GM12874 (cell line): ENCODE results near the gene PIP4K2A.

Experiments
- TF ChIP-seq, protein P1 (sequence below): IDR thresholded peaks from 2 replicates; pipeline ENCODE4 v1.5.1; 2011; ENCODE audit warnings: low read depth, mild to moderate bottlenecking, control low read depth, low read length, moderate library complexity; ENCODE audit not compliant: insufficient read depth

The PIP4K2A gene

GRCh38 chr10:22643775-22644174 lies 70.6 kb downstream of the PIP4K2A start:
- TF ChIP-seq, protein P1, sequence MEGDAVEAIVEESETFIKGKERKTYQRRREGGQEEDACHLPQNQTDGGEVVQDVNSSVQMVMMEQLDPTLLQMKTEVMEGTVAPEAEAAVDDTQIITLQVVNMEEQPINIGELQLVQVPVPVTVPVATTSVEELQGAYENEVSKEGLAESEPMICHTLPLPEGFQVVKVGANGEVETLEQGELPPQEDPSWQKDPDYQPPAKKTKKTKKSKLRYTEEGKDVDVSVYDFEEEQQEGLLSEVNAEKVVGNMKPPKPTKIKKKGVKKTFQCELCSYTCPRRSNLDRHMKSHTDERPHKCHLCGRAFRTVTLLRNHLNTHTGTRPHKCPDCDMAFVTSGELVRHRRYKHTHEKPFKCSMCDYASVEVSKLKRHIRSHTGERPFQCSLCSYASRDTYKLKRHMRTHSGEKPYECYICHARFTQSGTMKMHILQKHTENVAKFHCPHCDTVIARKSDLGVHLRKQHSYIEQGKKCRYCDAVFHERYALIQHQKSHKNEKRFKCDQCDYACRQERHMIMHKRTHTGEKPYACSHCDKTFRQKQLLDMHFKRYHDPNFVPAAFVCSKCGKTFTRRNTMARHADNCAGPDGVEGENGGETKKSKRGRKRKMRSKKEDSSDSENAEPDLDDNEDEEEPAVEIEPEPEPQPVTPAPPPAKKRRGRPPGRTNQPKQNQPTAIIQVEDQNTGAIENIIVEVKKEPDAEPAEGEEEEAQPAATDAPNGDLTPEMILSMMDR, result no peak

GRCh38 chr10:22643116-22643515 lies 71.3 kb downstream of the PIP4K2A start:
- TF ChIP-seq, protein P1, result no peak

DNA sequence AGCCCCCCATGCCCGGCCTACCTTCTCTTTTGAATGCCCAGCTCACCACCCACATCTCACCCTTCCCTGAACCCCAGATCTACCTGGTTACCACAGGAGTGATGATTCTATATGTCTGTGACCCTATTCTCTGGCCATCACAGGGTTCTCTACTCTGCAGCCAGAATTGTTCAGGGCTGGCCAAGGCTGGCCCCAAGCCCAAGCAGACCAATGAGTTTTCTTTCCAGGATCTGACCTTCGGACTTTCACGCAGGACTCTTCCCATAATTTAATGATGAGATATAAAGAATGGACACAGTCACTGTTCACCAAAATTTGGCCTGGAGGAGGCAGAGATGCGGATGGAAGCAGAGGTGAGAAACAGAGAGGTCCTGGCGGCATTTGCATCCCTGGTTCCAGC lies 72.6 kb downstream of the PIP4K2A start:
- TF ChIP-seq, protein P1, result no peak

DNA sequence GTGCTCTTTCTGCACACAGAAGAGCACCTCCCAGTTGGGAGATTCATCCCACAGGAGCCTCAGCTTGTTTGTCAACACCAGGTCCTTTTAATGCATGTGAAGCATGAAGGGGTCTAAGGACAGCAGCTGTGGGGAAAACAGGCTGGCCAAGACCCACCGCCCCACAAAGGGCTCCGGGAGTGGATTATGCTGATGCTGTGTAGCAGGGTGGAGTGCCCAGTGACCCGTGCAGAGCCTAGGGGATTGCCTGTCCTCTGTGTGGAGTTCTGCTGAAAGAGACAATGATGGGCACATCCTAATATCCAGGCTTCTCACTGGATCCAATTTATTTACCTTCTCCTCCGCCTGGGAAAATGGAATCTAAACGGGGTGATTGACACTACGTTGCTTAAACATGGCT lies 74.0 kb downstream of the PIP4K2A start:
- TF ChIP-seq, protein P1, result no peak

DNA sequence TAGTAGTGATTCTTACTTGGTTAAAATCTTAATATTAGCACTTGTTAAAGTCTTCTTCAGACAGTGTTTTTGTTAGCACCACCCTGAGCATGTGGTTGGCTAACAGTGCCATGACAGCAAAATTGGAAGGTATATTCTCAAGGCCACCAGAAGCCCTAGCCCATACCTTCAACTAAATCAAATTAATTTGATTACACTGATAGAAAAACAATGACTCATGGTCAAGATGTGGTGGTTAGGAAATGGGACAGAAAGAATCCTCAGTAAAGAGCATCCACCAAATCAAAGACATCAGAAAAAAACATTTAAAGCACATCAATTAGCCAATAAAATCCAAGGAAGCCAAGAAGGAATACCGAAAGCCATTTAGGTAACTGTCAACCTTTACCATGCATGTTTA lies 75.5 kb downstream of the PIP4K2A start:
- TF ChIP-seq, protein P1, result no peak

DNA sequence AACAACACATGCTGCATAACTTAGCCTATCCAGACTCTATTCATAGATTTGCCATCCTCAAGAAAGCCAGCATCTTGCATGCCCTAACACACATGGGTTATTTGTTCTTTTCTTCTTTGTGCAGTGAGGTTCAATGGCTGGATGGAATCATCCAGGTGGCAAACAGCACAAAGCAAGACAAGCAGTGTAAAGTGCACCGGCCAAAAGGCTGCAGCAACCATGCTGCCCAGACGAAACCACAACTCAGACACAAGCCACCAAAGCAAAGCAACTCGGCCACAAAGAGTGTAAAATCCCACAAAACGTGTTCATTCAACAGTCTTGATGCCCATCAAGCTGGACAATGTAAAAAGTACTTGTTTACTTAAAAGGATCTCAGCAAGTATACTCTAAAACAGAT lies 76.9 kb downstream of the PIP4K2A start:
- TF ChIP-seq, protein P1, result no peak

DNA sequence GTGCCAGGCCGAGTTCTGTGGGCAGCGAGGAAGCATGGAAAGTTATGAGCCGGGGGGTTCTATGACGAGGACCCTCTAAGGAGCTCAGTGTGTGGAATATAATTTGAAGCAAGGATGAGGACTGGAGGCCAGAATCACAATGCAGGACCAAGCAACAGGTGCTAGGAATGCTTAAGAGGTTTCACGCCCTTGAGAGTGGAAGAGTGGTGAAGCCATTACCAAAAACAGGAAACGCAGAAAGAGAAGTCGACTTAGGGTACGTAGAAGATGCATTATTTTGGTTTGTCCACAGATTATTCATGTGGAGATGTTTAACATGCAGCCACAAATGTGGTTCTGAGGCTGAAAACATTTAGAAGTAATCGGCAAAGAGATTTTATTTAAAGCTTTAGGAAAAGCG lies 78.7 kb downstream of the PIP4K2A start:
- TF ChIP-seq, protein P1, result no peak
